HepG2 (cell line): ENCODE measurements around the gene PLEKHA8. TPM values are rescaled to one million over a fixed set of nuclear protein-coding genes. Genes with fewer than 3 reads are reported as not detected.
A peak's percentile ranks its signal among the peaks of the same experiment; 100 is the strongest.

Source experiments
- CBFB ChIP-seq: sonication (generic); formaldehyde crosslinking; IDR thresholded peaks from 2 replicates; pipeline ENCODE4 v1.4.0; 2020; ENCODE audit warnings: missing genetic modification reagents
- RBAK ChIP-seq: sonication (generic); formaldehyde crosslinking; IDR thresholded peaks from 2 replicates; pipeline ENCODE4 v1.5.1; 2020; ENCODE audit warnings: mild to moderate bottlenecking, missing genetic modification reagents
- REL ChIP-seq: sonication (generic); formaldehyde crosslinking; conservative IDR thresholded peaks from 2 replicates; pipeline ENCODE4 v1.8.0; 2022; ENCODE audit warnings: mild to moderate bottlenecking, missing genetic modification reagents, moderate library complexity
- SOX13 ChIP-seq, 3 experiments: fragments of 450-650 bp in 1 of 3; sonication (generic) in 1 of 3; formaldehyde crosslinking in 1 of 3; IDR thresholded peaks in 2 of 3; conservative IDR thresholded peaks in 1 of 3; 2 replicates each; pipeline versions ENCODE4 v1.5.0 to v1.6.1; 2016 to 2020; ENCODE audit warnings: antibody characterized with exemption in 1 of 3, mild to moderate bottlenecking in 1 of 3, missing compliant biosample characterization in 1 of 3, missing genetic modification reagents in 1 of 3, moderate library complexity in 1 of 3
- SYNCRIP ChIP-seq: fragments of 200-400 bp; formaldehyde crosslinking; IDR thresholded peaks from 2 replicates; pipeline ENCODE4 v1.6.1; 2018; ENCODE audit warnings: mild to moderate bottlenecking, low read depth, low read length; ENCODE audit not compliant: insufficient read depth
- TEAD3 ChIP-seq: optimal IDR thresholded peaks from 2 replicates; pipeline ENCODE3; 2016; ENCODE audit warnings: borderline replicate concordance
- TEF ChIP-seq: sonication (generic); formaldehyde crosslinking; IDR thresholded peaks from 2 replicates; pipeline ENCODE4 v1.5.0; 2020; ENCODE audit warnings: missing genetic modification reagents
- ZNF207 ChIP-seq: fragments of 450-650 bp; IDR thresholded peaks from 2 replicates; pipeline ENCODE4 v1.6.1; 2016; ENCODE audit warnings: antibody characterized with exemption, borderline replicate concordance
- ZNF33B ChIP-seq: sonication (generic); formaldehyde crosslinking; IDR thresholded peaks from 2 replicates; pipeline ENCODE4 v1.5.1; 2020; ENCODE audit warnings: mild to moderate bottlenecking, missing genetic modification reagents
- ZNF407 ChIP-seq: sonication (generic); formaldehyde crosslinking; IDR thresholded peaks from one replicate; pipeline ENCODE4 v1.5.1; 2020; ENCODE audit warnings: mild to moderate bottlenecking, missing genetic modification reagents; ENCODE audit errors: not compliant biosample characterization
- ZNF484 ChIP-seq: sonication (generic); formaldehyde crosslinking; IDR thresholded peaks from 2 replicates; pipeline ENCODE4 v1.5.1; 2020; ENCODE audit warnings: mild to moderate bottlenecking, low read depth, missing genetic modification reagents, borderline replicate concordance
- polyA plus RNA-seq, 8 experiments: library from polyadenylated mRNA; depleted of rRNA in 3 of 8; stranded (reverse) in 7 of 8; unstranded in 1 of 8; fragments of >200 nt; fragmentation: Illumina TruSeq in 4 of 8; extraction: Trizol in 4 of 8; gene quantifications; 2 replicates each; pipeline versions ENCODE4 v1.2.1 to v1.2.3, GENCODE V29; 2011 to 2016; ENCODE audit warnings: low read depth in 4 of 8, missing spikeins in 1 of 8, mixed read lengths in 1 of 8; ENCODE audit not compliant: insufficient read depth in 1 of 8
- total RNA-seq, 5 experiments: library from RNA; depleted of rRNA; stranded (reverse); fragments of >200 nt; fragmentation: Illumina TruSeq; extraction: Trizol; gene quantifications; 2 replicates each; pipeline ENCODE4 v1.2.3, GENCODE V29; 2016; ENCODE audit warnings: low read depth in 1 of 5
- TF ChIP-seq, protein P1 (sequence below): sonication (generic); formaldehyde crosslinking; IDR thresholded peaks from 2 replicates; pipeline ENCODE4 v1.5.0; 2020; ENCODE audit warnings: mild to moderate bottlenecking, missing genetic modification reagents, borderline replicate concordance
- TF ChIP-seq, protein P2 (sequence below): IDR thresholded peaks from 2 replicates; pipeline ENCODE4 v1.6.1; 2016; ENCODE audit warnings: mild to moderate bottlenecking, missing biosample characterization, missing genetic modification reagents

Gene PLEKHA8
- total and polyA plus RNA-seq, 2 of the 13 experiments (the other 11 are each of a cell fraction or from before 2014, with no cell fraction given), result 12.5 to 26.4 TPM

GRCh38 chr7:30028216-30028748 lies at the start of gene PLEKHA8 (continued):
- no peak for TF ChIP-seq ZNF407
- TF ChIP-seq ZNF207, result no peak
- TF ChIP-seq CBFB (CRISPR knock-in tag), result peak; percentile 74
- no peak for TF ChIP-seq REL (CRISPR knock-in tag)
- TF ChIP-seq SYNCRIP, result no peak
- TF ChIP-seq SOX13 (IDR thresholded peaks at IDR 0.05), result no peak
- peak in 1 of 2 experiments; percentile 50; a peak in 1 of 4 replicates for TF ChIP-seq SOX13 (CRISPR knock-in tag; conservative IDR thresholded peaks at IDR 0.05 in 1 of 2, IDR thresholded peaks at IDR 0.05 in 1 of 2)
- no peak for TF ChIP-seq ZNF33B
- no peak for TF ChIP-seq RBAK (CRISPR knock-in tag)
- TF ChIP-seq, protein P1, sequence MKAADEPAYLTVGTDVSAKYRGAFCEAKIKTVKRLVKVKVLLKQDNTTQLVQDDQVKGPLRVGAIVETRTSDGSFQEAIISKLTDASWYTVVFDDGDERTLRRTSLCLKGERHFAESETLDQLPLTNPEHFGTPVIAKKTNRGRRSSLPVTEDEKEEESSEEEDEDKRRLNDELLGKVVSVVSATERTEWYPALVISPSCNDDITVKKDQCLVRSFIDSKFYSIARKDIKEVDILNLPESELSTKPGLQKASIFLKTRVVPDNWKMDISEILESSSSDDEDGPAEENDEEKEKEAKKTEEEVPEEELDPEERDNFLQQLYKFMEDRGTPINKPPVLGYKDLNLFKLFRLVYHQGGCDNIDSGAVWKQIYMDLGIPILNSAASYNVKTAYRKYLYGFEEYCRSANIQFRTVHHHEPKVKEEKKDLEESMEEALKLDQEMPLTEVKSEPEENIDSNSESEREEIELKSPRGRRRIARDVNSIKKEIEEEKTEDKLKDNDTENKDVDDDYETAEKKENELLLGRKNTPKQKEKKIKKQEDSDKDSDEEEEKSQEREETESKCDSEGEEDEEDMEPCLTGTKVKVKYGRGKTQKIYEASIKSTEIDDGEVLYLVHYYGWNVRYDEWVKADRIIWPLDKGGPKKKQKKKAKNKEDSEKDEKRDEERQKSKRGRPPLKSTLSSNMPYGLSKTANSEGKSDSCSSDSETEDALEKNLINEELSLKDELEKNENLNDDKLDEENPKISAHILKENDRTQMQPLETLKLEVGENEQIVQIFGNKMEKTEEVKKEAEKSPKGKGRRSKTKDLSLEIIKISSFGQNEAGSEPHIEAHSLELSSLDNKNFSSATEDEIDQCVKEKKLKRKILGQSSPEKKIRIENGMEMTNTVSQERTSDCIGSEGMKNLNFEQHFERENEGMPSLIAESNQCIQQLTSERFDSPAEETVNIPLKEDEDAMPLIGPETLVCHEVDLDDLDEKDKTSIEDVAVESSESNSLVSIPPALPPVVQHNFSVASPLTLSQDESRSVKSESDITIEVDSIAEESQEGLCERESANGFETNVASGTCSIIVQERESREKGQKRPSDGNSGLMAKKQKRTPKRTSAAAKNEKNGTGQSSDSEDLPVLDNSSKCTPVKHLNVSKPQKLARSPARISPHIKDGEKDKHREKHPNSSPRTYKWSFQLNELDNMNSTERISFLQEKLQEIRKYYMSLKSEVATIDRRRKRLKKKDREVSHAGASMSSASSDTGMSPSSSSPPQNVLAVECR, result peak; percentile 82; the same call in 1 of the 2 replicates
- no peak for TF ChIP-seq TEAD3 (CRISPR knock-in tag)
- TF ChIP-seq TEF, result no peak
- TF ChIP-seq, protein P2, sequence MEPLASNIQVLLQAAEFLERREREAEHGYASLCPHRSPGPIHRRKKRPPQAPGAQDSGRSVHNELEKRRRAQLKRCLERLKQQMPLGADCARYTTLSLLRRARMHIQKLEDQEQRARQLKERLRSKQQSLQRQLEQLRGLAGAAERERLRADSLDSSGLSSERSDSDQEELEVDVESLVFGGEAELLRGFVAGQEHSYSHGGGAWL (CRISPR knock-in tag), result peak; percentile 33; the same call in 1 of the 2 replicates
- TF ChIP-seq ZNF484, result no peak
